Esophagus (tissue), 2 donors: ENCODE data around the gene C16orf95. TPM values are rescaled to one million over a fixed set of nuclear protein-coding genes. Genes with fewer than 3 reads are reported as not detected.

Experiments used
- H3K27ac ChIP-seq, 2 donors: one replicate each; pipeline ENCODE4 v1.5.1; 2013; ENCODE audit warnings: low read depth in 2 of 2, mild to moderate bottlenecking in 2 of 2, inconsistent platforms in 1 of 2, low read length in 1 of 2, moderate library complexity in 1 of 2
- H3K27me3 ChIP-seq, 2 donors: one replicate each; pipeline ENCODE4 v1.6.1; 2013; ENCODE audit warnings: low read length in 2 of 2, control low read depth in 1 of 2, mild to moderate bottlenecking in 1 of 2; ENCODE audit not compliant: insufficient read depth in 2 of 2, control insufficient read depth in 1 of 2
- H3K36me3 ChIP-seq, 2 donors: one replicate each; pipeline ENCODE4 v1.6.1; 2013; ENCODE audit warnings: low read length in 1 of 2; ENCODE audit not compliant: control insufficient read depth in 2 of 2, insufficient read depth in 2 of 2
- H3K4me1 ChIP-seq, 2 donors: one replicate each; pipeline ENCODE4 v1.6.1; 2013; ENCODE audit warnings: low read length in 1 of 2; ENCODE audit not compliant: control insufficient read depth in 2 of 2, insufficient read depth in 2 of 2
- H3K4me3 ChIP-seq, 2 donors: one replicate each; pipeline ENCODE4 v1.5.1; 2013; ENCODE audit warnings: low read length in 2 of 2, mild to moderate bottlenecking in 2 of 2, low read depth in 1 of 2, moderate library complexity in 1 of 2
- H3K9me3 ChIP-seq, 2 donors: one replicate each; pipeline ENCODE4 v1.6.1; 2013; ENCODE audit warnings: mild to moderate bottlenecking in 2 of 2, low read depth in 1 of 2, low read length in 1 of 2, moderate library complexity in 1 of 2; ENCODE audit not compliant: control insufficient read depth in 2 of 2, insufficient read depth in 1 of 2
- WGBS, 2 donors: extraction: QIAGEN DNeasy Blood & Tissue Kit; methylation state at CpG; one replicate each; pipeline ENCODE4 v1.1.7; 2013; 5-methylcytosine and 5-hydroxymethylcytosine counted together
- polyA plus RNA-seq, 2 donors: library from polyadenylated mRNA; stranded (reverse); fragments of 200-250 nt; gene quantifications; one replicate each; pipeline ENCODE4 v1.2.3, GENCODE V29; 2013
- donor health status: healthy with polysubstance abuse.
- donor health status: Bipolar disorder and iron deficiency.

Gene C16orf95
- polyA plus RNA-seq, 2 donors = 3.4 to 3.8 TPM

GRCh38 chr16:87359121-87359520, 41.9 kb upstream of the C16orf95 start:
- peaks cover 0 to under 1% of the 10 kb centered on the region in 2 donors for H3K4me1 ChIP-seq
- H3K27ac ChIP-seq = no peak overlapping the region
- 94% methylated on average over 7 of the region's 7 CpGs for WGBS, 2 donors
- H3K9me3 ChIP-seq = no peaks in the 10 kb centered on the region
- peaks cover 16 to 37% of the 10 kb centered on the region in 2 donors for H3K36me3 ChIP-seq
- H3K27me3 ChIP-seq = no peaks in the 10 kb centered on the region
- H3K4me3 ChIP-seq = no peak overlapping the region

- Histone ChIP-seq H3K4me3 (no peak overlapping the region), H3K4me1 (no peaks in the 10 kb centered on the region), H3K36me3 (peaks cover 16 to 37% of the 10 kb centered on the region in 2 donors), H3K27ac (no peak overlapping the region), H3K9me3 (no peaks in the 10 kb centered on the region), H3K27me3 (no peaks in the 10 kb centered on the region)
- WGBS, 2 donors = 87 to 90% methylated on average over 9 of the region's 9 CpGs
These were observed 41.5 kb upstream of the C16orf95 start for GRCh38 chr16:87358696-87359095.

- no peak overlapping the region for H3K4me3 ChIP-seq
- H3K27ac ChIP-seq = no peak overlapping the region
- no peaks in the 10 kb centered on the region for H3K9me3 ChIP-seq
- no peaks in the 10 kb centered on the region for H3K27me3 ChIP-seq
- 93 to 96% methylated on average over 17 of the region's 17 CpGs for WGBS, 2 donors
- H3K4me1 ChIP-seq = no peaks in the 10 kb centered on the region
- peaks cover 16 to 37% of the 10 kb centered on the region in 2 donors for H3K36me3 ChIP-seq
These were observed 41.1 kb upstream of the C16orf95 start for GRCh38 chr16:87358250-87358649.

- no peaks in the 10 kb centered on the region for H3K4me1 ChIP-seq
- no peak overlapping the region for H3K27ac ChIP-seq
- H3K36me3 ChIP-seq = peaks cover 14 to 34% of the 10 kb centered on the region in 2 donors
- H3K27me3 ChIP-seq = no peaks in the 10 kb centered on the region
- no peak overlapping the region for H3K4me3 ChIP-seq
- H3K9me3 ChIP-seq = no peaks in the 10 kb centered on the region
- 95% methylated on average over 8 of the region's 8 CpGs for WGBS, 2 donors
These were observed 39.3 kb upstream of the C16orf95 start for GRCh38 chr16:87356491-87356853.

GRCh38 chr16:87353613-87354012, 36.4 kb upstream of the C16orf95 start:
- H3K27me3 ChIP-seq = no peaks in the 10 kb centered on the region
- no peak overlapping the region for H3K4me3 ChIP-seq
- H3K4me1 ChIP-seq = peaks cover 0 to 2% of the 10 kb centered on the region in 2 donors
- H3K27ac ChIP-seq = no peak overlapping the region
- peaks cover 7 to 16% of the 10 kb centered on the region in 2 donors for H3K36me3 ChIP-seq
- H3K9me3 ChIP-seq = no peaks in the 10 kb centered on the region
- WGBS, 2 donors = 94 to 95% methylated on average over 13 to 17 of the region's 17 CpGs

DNA sequence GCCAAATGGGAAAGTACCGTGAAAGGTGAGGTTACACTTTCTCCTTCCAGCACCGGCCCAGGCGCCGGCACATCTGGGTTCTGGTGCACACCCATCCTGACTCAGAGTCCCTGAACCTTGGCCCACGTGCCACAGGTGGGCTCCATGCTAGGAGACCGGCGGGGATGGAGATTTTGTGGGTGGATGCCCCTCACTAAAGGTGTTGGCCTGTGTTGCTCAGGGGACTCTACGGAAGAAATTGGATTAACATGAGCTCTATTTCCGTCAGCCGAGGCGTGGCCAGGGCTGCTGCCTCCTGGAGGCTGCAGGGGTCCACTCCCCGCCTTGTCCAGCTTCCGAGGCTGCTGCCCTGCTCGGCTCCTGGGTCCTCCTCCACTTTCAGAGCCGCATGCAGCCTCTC, 35.6 kb upstream of the C16orf95 start:
- no peaks in the 10 kb centered on the region for H3K9me3 ChIP-seq
- peaks cover 0 to 2% of the 10 kb centered on the region in 2 donors for H3K4me1 ChIP-seq
- H3K36me3 ChIP-seq = peaks cover 0 to 12% of the 10 kb centered on the region in 2 donors
- H3K27me3 ChIP-seq = no peaks in the 10 kb centered on the region
- no peak overlapping the region for H3K27ac ChIP-seq
- H3K4me3 ChIP-seq = no peak overlapping the region
- WGBS, 2 donors = 93 to 94% methylated on average over 15 of the region's 15 CpGs

- no peak overlapping the region for H3K4me3 ChIP-seq
- H3K27me3 ChIP-seq = no peaks in the 10 kb centered on the region
- no peak overlapping the region for H3K27ac ChIP-seq
- WGBS, 2 donors = 69 to 72% methylated on average over 9 of the region's 9 CpGs
- no peaks in the 10 kb centered on the region for H3K9me3 ChIP-seq
- H3K36me3 ChIP-seq = peaks cover 0 to 15% of the 10 kb centered on the region in 2 donors
- H3K4me1 ChIP-seq = peaks cover 0 to 2% of the 10 kb centered on the region in 2 donors
These were observed 34.1 kb upstream of the C16orf95 start for GRCh38 chr16:87351320-87351698.

DNA sequence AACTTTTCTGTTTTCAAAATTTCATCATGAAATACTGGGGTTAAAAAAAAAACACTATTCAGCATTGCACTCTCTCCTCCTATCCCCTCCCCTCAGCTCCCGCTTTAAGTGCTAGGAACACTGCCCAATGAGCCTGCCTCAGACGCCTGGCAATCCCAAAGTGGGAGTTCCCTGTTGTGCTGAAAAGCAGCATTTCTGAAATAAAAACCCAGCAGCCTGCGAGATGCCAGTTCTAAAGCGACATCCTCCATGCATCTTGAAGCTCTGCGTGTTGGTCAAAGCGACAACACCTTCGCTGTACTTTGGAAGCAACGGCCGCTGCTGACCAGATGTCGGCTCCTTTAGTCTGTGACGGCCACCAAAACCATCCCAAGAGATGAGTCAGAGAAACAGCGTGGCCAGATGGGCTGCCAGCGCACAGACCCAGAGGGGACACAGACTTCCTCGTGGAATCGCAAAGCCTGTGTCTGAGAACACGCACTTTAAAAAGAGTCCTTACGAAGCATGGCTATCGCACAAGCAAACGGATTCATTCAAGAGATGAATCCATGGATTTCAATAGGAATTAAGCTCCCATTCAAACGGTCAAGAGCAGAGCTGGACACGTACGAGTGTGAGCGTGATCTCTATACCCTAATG, 33.6 kb upstream of the C16orf95 start:
- H3K27me3 ChIP-seq = no peaks in the 10 kb centered on the region
- H3K9me3 ChIP-seq = no peaks in the 10 kb centered on the region
- H3K36me3 ChIP-seq = peaks cover 0 to 17% of the 10 kb centered on the region in 2 donors
- H3K4me3 ChIP-seq = no peak overlapping the region
- WGBS, 2 donors = 70 to 79% methylated on average over 23 of the region's 23 CpGs
- no peak overlapping the region for H3K27ac ChIP-seq
- H3K4me1 ChIP-seq = peaks cover 0 to 3% of the 10 kb centered on the region in 2 donors

- Histone ChIP-seq H3K27me3 (no peaks in the 10 kb centered on the region), H3K9me3 (no peaks in the 10 kb centered on the region), H3K27ac (no peak overlapping the region), H3K36me3 (peaks cover 0 to 16% of the 10 kb centered on the region in 2 donors), H3K4me1 (peaks cover 0 to 6% of the 10 kb centered on the region in 2 donors), H3K4me3 (no peak overlapping the region)
- WGBS, 2 donors = 83 to 91% methylated on average over 8 of the region's 8 CpGs
These were observed 32.8 kb upstream of the C16orf95 start for GRCh38 chr16:87350031-87350430.

DNA sequence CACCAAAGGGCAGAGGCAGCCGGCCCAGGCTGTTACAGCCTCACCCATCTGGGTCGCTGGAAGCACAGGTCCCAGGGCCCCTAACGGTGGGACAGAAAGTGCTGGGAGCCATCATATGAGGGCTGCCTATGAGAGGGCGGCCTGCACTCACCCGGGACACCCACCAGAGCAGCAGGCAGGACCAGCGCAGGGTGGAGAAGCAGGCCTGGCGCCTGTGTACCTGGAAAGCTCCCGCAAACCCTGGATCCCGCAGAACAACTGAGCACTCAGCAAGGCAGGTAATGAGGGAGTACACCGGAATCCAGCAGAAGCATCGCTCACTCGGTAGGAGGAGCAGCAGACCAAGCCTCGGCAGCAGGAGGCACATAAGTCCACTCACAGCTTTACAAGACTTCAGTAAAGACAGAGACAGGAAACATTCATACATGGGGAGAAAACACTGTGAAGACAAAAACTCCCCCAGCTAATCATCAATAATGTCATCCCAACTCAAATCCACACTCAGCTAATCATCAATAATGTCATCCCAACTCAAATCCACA, 31.5 kb upstream of the C16orf95 start:
- peaks cover 0 to 20% of the 10 kb centered on the region in 2 donors for H3K36me3 ChIP-seq
- H3K9me3 ChIP-seq = no peaks in the 10 kb centered on the region
- H3K27ac ChIP-seq = no peak overlapping the region
- WGBS, 2 donors = 93% methylated on average over 13 of the region's 13 CpGs
- H3K4me1 ChIP-seq = peaks cover 0 to 6% of the 10 kb centered on the region in 2 donors
- H3K4me3 ChIP-seq = no peak overlapping the region
- H3K27me3 ChIP-seq = no peaks in the 10 kb centered on the region
